Mucosa of stomach (tissue), 1 donor: Measurements from ENCODE around the gene CLEC19A.
"Not testable (repeated sequence)": the region's sequence is repeated elsewhere in the genome, so short reads cannot be mapped to it uniquely, and the experiment has no call there.

ENCODE experiments used
- H3K27me3 ChIP-seq: one replicate; pipeline ENCODE4 v1.7.0; 2013; ENCODE audit warnings: mild to moderate bottlenecking, low read length; ENCODE audit not compliant: control insufficient read depth, insufficient read depth
- H3K36me3 ChIP-seq: one replicate; pipeline ENCODE4 v1.7.0; 2013; ENCODE audit warnings: low read length; ENCODE audit not compliant: control insufficient read depth, insufficient read depth
- H3K4me1 ChIP-seq: one replicate; pipeline ENCODE4 v1.7.0; 2013; ENCODE audit warnings: mild to moderate bottlenecking, low read length; ENCODE audit not compliant: control insufficient read depth, insufficient read depth
- H3K4me3 ChIP-seq: one replicate; pipeline ENCODE4 v1.7.0; 2013; ENCODE audit warnings: low read length
- H3K9ac ChIP-seq: one replicate; pipeline ENCODE4 v1.7.0; 2013; ENCODE audit warnings: mild to moderate bottlenecking, low read length, moderate library complexity
- H3K9me3 ChIP-seq: one replicate; pipeline ENCODE4 v1.7.0; 2013; ENCODE audit warnings: mild to moderate bottlenecking, low read length, moderate library complexity; ENCODE audit not compliant: control insufficient read depth
- donor health status: Pancreatic carcinoma.

The CLEC19A gene

DNA sequence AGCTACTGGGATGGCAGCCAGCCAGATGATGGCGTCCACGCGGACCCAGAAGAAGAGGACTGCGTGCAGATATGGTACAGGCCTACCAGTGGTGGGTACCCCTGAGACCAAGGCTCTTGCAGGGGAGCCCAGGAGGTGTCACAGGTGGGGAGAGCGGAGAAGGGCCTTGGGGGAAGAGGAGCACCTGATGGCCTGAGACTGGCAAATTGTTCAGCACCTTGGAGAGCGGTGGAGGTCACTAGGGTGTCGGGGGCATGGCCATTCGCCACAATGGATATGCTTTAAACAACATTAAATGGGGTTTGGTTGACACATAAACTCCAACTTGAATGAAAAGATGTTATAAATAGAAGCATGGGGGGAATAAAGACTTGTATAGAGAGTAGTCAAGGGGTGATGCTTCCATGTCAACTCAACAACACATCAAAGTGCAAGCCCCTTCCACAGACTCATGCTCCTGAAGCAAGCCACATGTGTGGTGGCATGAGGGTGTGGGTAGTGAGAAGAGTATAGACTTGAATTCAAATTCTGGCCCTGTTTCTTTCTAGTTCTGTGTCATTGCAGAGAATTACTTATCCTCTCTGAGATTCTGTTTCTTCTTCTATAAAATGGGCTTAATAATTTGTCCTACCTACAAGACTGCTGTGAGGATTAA lies 22.2 kb downstream of the CLEC19A start:
- no peaks in the 10 kb centered on the region for H3K27me3 ChIP-seq
- no peaks in the 10 kb centered on the region for H3K9me3 ChIP-seq
- H3K9ac ChIP-seq = no peak overlapping the region
- no peak overlapping the region for H3K4me3 ChIP-seq
- no peaks in the 10 kb centered on the region for H3K36me3 ChIP-seq
- H3K4me1 ChIP-seq = no peaks in the 10 kb centered on the region

DNA sequence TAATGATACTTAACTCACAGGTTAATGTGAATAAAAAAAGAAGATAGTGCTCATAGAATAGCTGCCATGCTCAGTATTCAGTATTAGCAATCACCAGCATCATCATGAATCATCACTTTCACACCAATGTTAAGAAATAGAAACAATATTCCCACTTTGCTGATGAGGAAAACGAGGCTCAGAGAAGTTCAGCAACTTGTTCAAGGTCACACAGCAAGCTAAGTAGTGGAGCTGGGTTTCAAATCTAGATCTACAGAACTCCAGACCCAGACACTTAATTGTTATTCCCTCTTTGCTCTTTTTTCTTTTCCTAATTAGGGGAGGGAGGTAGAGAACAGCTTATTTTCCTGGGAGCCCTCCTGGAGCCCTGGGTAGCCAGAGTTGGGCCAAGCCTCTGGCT lies 22.9 kb downstream of the CLEC19A start:
- Histone ChIP-seq H3K4me1 (no peaks in the 10 kb centered on the region), H3K9me3 (no peaks in the 10 kb centered on the region), H3K4me3 (no peak overlapping the region), H3K36me3 (no peaks in the 10 kb centered on the region), H3K9ac (no peak overlapping the region), H3K27me3 (no peaks in the 10 kb centered on the region)

DNA sequence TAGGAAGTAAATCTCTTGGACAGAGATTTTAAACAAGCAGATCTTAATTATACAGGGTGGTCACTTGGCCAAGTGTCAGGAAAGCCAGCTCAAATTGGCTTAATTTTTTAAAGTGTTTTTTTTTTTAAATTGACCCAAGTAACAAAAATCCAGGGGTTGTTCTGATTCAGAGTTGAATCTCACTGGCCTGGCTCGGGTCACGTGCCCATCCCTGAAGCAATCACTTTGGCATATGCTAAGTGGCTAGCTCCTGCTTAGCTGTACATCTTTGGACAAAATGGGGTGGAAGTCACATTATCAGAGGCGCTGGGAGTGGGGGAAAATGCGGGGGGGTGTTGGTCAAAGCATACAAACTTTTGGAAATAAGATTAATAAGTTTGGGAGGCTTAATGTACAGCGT lies 23.6 kb downstream of the CLEC19A start:
- H3K9ac ChIP-seq = no peak overlapping the region
- H3K27me3 ChIP-seq = no peaks in the 10 kb centered on the region
- no peaks in the 10 kb centered on the region for H3K4me1 ChIP-seq
- H3K4me3 ChIP-seq = no peak overlapping the region
- no peaks in the 10 kb centered on the region for H3K36me3 ChIP-seq
- H3K9me3 ChIP-seq = no peaks in the 10 kb centered on the region

DNA sequence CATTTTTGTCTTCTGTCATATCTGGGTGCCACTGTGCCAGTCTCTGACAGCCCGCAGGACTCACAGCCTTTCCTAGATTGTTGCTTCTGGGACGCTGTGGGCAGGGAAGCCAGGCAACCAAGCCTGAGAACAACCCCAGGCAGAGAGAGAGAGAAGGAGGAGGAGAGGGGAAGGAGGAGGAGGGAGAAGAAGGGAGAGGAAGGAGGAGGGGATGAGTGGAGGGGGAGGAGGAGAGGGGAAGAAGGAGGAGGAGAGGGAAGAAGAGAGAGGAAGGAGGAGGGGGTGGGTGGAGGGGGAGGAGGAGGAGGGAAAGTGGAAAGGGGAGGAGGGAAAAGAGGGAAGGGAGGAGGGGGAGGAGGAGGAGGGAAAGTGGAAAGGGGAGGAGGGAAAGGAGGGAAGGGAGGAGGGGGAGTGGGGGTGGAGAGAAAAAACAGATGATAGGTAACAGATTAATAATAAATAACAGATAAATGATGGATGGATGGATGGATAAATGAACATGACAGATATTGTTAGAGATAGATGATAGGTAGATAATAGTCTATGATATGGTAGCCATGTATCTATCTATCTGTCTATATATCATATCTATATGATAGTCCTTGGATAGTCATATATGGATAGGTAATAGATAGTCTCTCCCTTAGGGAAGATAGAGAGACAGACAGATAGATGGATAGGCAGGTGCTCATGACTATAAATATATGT lies 29.3 kb downstream of the CLEC19A start:
- no peak overlapping the region for H3K4me3 ChIP-seq
- H3K4me1 ChIP-seq = no peaks in the 10 kb centered on the region
- H3K36me3 ChIP-seq = no peaks in the 10 kb centered on the region
- H3K27me3 ChIP-seq = no peaks in the 10 kb centered on the region
- H3K9me3 ChIP-seq = no peaks in the 10 kb centered on the region
- no peak overlapping the region for H3K9ac ChIP-seq

DNA sequence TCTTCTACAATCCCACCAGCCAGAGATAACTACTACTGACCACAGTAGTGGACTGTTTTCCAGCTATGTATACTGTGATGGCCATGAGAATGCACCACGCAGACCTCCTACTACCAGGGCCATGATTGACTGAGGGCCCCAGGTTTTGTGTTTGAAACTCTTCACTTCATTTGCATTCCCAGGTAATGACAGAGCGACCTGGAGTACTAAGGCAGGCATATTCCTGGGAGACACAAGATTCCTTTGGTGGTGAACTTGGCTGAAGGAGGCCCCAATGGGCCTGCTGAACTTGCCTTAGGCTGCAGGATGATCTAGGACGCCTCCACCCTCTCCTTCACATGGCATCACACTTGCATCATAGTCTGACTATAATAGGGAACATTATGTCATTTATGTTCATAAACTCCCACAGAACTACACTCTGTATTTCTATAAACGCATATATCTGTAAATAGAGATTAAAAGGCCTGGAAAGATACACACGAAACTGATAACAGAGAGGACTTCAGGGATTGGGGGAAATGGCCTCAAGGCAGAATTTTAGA lies 30.4 kb downstream of the CLEC19A start:
- Histone ChIP-seq H3K9ac (no peak overlapping the region), H3K4me1 (no peaks in the 10 kb centered on the region), H3K27me3 (no peaks in the 10 kb centered on the region), H3K9me3 (no peaks in the 10 kb centered on the region), H3K4me3 (no peak overlapping the region), H3K36me3 (no peaks in the 10 kb centered on the region)

DNA sequence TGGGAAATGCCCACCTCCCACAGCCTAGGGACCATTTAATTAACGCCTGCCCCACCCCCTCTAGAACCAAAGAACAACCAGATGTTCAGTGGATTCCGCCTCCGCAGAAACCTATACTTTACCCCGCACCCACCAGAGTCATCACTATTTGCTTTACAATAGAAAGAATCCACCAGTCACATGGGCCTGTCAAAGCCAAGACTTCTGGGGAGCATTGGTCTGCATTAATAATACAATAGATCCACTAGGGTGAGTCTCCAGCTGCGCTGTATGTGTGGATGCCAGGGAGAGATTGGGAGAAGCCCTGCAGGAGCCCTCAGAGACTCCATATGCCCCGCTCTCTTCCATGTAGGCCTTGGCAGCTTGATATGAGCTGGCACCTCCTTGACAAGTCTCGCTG lies 31.3 kb downstream of the CLEC19A start:
- Histone ChIP-seq H3K36me3 (no peaks in the 10 kb centered on the region), H3K9ac (no peak overlapping the region), H3K27me3 (no peaks in the 10 kb centered on the region), H3K9me3 (no peaks in the 10 kb centered on the region), H3K4me3 (no peak overlapping the region), H3K4me1 (no peaks in the 10 kb centered on the region)

DNA sequence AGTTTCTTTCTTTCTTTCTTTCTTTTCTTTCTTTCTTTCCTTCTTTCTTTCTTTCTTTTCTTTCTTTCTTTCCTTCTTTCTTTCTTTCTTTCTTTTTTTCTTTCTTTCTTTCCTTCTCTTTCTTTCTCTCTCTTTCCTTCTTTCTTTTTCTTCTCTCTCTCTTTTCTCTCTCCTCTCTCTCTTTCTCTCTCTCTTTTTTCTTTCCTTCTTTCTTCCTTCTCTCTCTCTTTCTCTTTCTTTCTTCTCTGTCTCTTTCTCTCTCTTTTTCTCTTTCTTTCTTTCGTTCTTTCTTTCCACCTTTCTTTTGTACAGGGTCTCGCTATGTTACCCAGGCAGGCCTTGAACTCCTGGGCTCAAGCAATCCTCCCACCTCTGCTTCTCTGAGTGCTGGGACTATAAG lies 35.7 kb downstream of the CLEC19A start:
- not testable (repeated sequence) for H3K9me3 ChIP-seq, H3K27me3 ChIP-seq, H3K4me3 ChIP-seq, H3K4me1 ChIP-seq, H3K9ac ChIP-seq, H3K36me3 ChIP-seq

DNA sequence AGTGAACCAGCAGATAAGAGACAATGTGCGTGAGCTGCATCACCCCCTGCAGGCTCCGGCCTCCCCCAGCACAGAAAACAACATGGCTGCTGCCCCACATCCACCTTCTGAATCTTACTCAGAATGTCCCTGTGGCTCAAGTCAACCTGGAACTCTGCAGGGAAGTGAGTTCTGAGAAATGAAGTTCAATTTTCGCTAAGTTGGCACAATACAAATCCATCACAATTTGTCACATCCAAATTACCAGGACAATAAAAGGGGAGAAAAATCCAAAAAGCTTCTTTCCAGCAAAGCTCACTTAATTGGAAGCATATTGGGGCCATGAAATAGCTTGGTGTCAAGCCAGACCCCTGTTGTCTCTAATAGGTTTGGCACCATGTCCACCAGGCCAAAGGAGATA lies 38.1 kb downstream of the CLEC19A start:
- no peaks in the 10 kb centered on the region for H3K9me3 ChIP-seq
- no peaks in the 10 kb centered on the region for H3K4me1 ChIP-seq
- H3K4me3 ChIP-seq = no peak overlapping the region
- no peak overlapping the region for H3K9ac ChIP-seq
- no peaks in the 10 kb centered on the region for H3K36me3 ChIP-seq
- H3K27me3 ChIP-seq = no peaks in the 10 kb centered on the region

DNA sequence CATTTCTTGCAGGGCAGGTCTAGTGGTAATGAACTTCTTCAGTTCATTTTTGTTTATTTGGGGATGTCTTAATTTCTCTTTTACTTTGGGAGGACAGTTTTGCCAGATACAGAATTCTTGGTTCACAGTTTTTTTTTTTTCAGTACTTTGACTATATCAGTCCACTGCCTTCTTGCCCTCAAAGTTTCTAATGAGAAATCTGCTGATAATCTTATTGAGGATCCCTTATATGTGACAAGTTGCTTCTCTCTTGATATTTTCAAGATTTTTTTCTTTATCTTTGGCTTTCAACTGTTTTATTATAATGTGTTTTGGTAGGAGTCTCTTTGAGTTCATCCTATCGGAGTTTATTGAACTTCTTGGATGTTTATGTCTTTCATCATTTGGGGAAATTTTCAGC lies 42.8 kb downstream of the CLEC19A start:
- Histone ChIP-seq H3K9ac (no peak overlapping the region), H3K9me3 (no peaks in the 10 kb centered on the region), H3K4me1 (peaks cover 14% of the 10 kb centered on the region), H3K36me3 (no peaks in the 10 kb centered on the region), H3K4me3 (no peak overlapping the region), H3K27me3 (no peaks in the 10 kb centered on the region)

DNA sequence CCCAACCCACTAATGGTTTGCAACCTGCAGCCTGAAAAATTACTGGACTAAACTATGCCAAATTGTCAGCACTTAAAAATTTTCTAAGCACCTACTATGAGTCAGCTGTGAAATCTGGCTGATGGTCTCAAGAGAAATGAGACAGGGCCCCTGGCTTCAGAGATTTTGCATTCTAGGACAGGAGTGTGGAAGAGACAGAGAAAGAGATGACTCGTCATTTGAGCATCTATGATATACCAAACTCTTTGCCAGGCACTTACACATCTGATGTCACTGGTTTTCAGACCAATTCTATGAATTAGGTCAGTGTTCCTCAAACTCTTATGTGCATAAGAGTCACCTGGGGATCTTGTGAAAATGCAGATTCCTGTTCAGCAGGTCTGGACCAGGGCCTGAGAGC lies 44.4 kb downstream of the CLEC19A start:
- Histone ChIP-seq H3K27me3 (no peaks in the 10 kb centered on the region), H3K36me3 (no peaks in the 10 kb centered on the region), H3K4me1 (peaks cover 14% of the 10 kb centered on the region), H3K9me3 (no peaks in the 10 kb centered on the region), H3K9ac (no peak overlapping the region), H3K4me3 (no peak overlapping the region)

DNA sequence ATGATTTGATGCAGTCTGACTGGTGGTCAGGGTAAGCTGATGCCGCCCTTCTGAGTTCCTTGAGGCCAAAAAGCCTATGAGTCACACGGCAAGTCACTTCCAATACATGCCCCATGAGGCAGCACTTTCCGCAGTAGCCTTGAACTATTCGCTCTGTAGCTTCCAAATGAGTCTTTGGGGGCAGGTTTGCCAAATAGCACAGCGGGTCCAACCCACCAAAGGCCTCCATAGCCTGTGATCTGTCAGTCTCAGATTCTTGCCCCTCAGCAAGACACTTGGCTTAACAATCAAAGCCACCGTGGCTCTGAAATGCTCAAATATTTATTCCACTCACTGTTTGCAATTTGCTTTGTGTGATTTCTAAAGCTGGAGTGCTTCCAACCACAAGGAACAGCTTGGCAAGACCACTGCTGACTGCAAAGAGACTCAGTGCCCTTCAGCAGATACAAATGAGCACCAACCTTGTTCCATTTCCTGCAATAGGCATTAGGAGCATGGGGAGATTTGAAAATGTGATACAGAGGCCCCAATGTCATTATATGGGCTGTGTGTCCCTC lies 45.4 kb downstream of the CLEC19A start:
- H3K36me3 ChIP-seq = no peaks in the 10 kb centered on the region
- no peaks in the 10 kb centered on the region for H3K9me3 ChIP-seq
- peaks cover 14% of the 10 kb centered on the region for H3K4me1 ChIP-seq
- no peak overlapping the region for H3K4me3 ChIP-seq
- no peak overlapping the region for H3K9ac ChIP-seq
- no peaks in the 10 kb centered on the region for H3K27me3 ChIP-seq

DNA sequence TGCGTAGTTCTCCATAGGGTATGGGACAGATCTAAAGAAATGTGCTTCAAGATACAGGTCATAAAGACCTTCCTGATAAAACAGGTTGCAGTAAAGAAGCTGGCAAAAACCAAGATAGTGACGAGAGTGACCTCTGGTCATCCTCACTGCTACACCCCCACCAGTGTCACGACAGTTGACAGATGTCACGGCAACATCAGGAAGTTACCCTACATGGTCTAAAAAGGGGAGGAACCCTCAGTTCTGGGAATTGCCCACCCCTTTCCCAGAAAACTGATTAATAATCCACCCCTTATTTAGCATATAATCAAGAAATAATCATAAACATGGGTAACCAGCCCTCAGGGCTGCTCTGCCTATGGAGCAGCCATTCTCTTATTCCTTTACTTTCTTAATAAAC lies 46.3 kb downstream of the CLEC19A start:
- Histone ChIP-seq H3K27me3 (no peaks in the 10 kb centered on the region), H3K9me3 (no peaks in the 10 kb centered on the region), H3K36me3 (no peaks in the 10 kb centered on the region), H3K4me3 (no peak overlapping the region), H3K9ac (no peak overlapping the region), H3K4me1 (peaks cover 14% of the 10 kb centered on the region)
